Activated naive CD4-positive, alpha-beta T cell treated with anti-CD3 and anti-CD28 coated beads, Interleukin-2, amount 50 U/mL, for 72 hours (primary cell): Measurements from ENCODE around the gene GDF11. TPM values are rescaled to one million over a fixed set of nuclear protein-coding genes. Genes with fewer than 3 reads are reported as not detected.

Experiments
- ATAC-seq, 2 donors: fragments of 150-1000 bp; cut with Tn5 transposase; 2 replicates each; pipeline ENCODE4 v1.10.0; 2021; ENCODE audit warnings: mild to moderate bottlenecking in 2 of 2, moderate library complexity in 2 of 2
- DNase-seq, 2 donors: peaks; one replicate each; pipeline ENCODE4 v3.0.0; 2021 to 2022; ENCODE audit warnings: low spot score in 2 of 2
- H3K27ac Mint-ChIP-seq, 2 donors: one replicate each; pipeline ENCODE4 v1.8.0; 2022; ENCODE audit warnings: mild to moderate bottlenecking in 2 of 2, mixed read lengths in 2 of 2
- H3K36me3 Mint-ChIP-seq, 2 donors: one replicate each; pipeline ENCODE4 v1.8.0; 2022; ENCODE audit warnings: mixed read lengths in 2 of 2
- H3K9me3 Mint-ChIP-seq, 2 donors: one replicate each; pipeline ENCODE4 v1.8.0; 2022; ENCODE audit warnings: mixed read lengths in 2 of 2
- total RNA-seq, 2 donors: library from RNA; stranded (reverse); gene quantifications; one replicate each; pipeline ENCODE4 v1.2.3, GENCODE V29; 2022

The GDF11 gene
- total RNA-seq, 2 donors from 2014 or later = 5.9 to 12.0 TPM

- DNase-seq (no peak), ATAC-seq (no peak)
- Mint-ChIP-seq H3K9me3 (no peaks in the 10 kb centered on the region), H3K36me3 (peaks cover 16 to 27% of the 10 kb centered on the region in 2 donors), H3K27ac (peak overlapping the region in 1 of 2 donors; percentile 50)
These were observed 47.0 kb downstream of the GDF11 start for GRCh38 chr12:55789893-55790292.

GRCh38 chr12:55795950-55796349, 53.0 kb downstream of the GDF11 start:
- DNase-seq = no peak
- Mint-ChIP-seq H3K9me3 (no peaks in the 10 kb centered on the region), H3K27ac (peak overlapping the region in 1 of 2 donors; percentile 44), H3K36me3 (peaks cover 5 to 14% of the 10 kb centered on the region in 2 donors)
- ATAC-seq = peak; percentile 41 to 59

- no peak for DNase-seq
These were observed 54.1 kb downstream of the GDF11 start for GRCh38 chr12:55797068-55797467.

GRCh38 chr12:55797550-55797949, 54.6 kb downstream of the GDF11 start:
- Mint-ChIP-seq H3K27ac (peak overlapping the region in 1 of 2 donors; percentile 1), H3K9me3 (no peaks in the 10 kb centered on the region), H3K36me3 (peaks cover 5 to 20% of the 10 kb centered on the region in 2 donors)
- DNase-seq (no peak), ATAC-seq (no peak)

More at GRCh38 chr12:55797068-55797467, 54.1 kb downstream of the GDF11 start:
- Mint-ChIP-seq H3K9me3 (no peaks in the 10 kb centered on the region), H3K27ac (peak overlapping the region in 1 of 2 donors; percentile 26), H3K36me3 (peaks cover 5 to 20% of the 10 kb centered on the region in 2 donors)
- no peak for ATAC-seq

Other genes starting within 250 kb of the GDF11 start
- gene OR6C4, start 193.5 kb upstream of the GDF11 start, total RNA-seq = not detected
- gene OR2AP1, start 170.7 kb upstream of the GDF11 start, total RNA-seq = not detected
- not detected for gene OR10P1, start 106.2 kb upstream of the GDF11 start, total RNA-seq
- 10 to 100 TPM in 1 of 2 donors, 1 to 10 TPM in 1; 4.0 to 11.9 TPM for gene ITGA7, start 35.2 kb upstream of the GDF11 start, total RNA-seq
- gene BLOC1S1, start 27.1 kb upstream of the GDF11 start, total RNA-seq = 100 to 1,000 TPM; 116 to 118 TPM
- 10 to 100 TPM in 1 of 2 donors, 1 to 10 TPM in 1; 6.4 to 13.3 TPM for gene RDH5, start 22.7 kb upstream of the GDF11 start, total RNA-seq
- gene CD63, start 14.1 kb upstream of the GDF11 start, total RNA-seq = 100 to 1,000 TPM; 129 to 180 TPM
- gene SARNP, start 74.6 kb downstream of the GDF11 start, total RNA-seq = 100 to 1,000 TPM in 1 of 2 donors, 10 to 100 TPM in 1; 95.0 to 101 TPM
- gene ORMDL2, start 74.9 kb downstream of the GDF11 start, total RNA-seq = 10 to 100 TPM; 27.0 to 35.2 TPM
- 10 to 100 TPM; 29.0 to 33.4 TPM for gene DNAJC14, start 86.5 kb downstream of the GDF11 start, total RNA-seq
- gene MMP19, start 99.8 kb downstream of the GDF11 start, total RNA-seq = under 1 TPM in 1 of 2 donors, not detected in 1; 0.12 TPM
- 10 to 100 TPM; 18.9 to 32.9 TPM for gene PYM1, start 184.8 kb downstream of the GDF11 start, total RNA-seq
- 100 to 1,000 TPM; 386 to 441 TPM for gene DGKA, start 188.0 kb downstream of the GDF11 start, total RNA-seq
- gene PMEL, start 222.9 kb downstream of the GDF11 start, total RNA-seq = 1 to 10 TPM; 1.2 to 5.6 TPM
- gene CDK2, start 223.7 kb downstream of the GDF11 start, total RNA-seq = 100 to 1,000 TPM; 116 to 144 TPM
- gene RAB5B, start 231.0 kb downstream of the GDF11 start, total RNA-seq = 10 to 100 TPM; 43.1 to 51.8 TPM